ENCODE data around the gene FSTL1.

The FSTL1 gene

DNA sequence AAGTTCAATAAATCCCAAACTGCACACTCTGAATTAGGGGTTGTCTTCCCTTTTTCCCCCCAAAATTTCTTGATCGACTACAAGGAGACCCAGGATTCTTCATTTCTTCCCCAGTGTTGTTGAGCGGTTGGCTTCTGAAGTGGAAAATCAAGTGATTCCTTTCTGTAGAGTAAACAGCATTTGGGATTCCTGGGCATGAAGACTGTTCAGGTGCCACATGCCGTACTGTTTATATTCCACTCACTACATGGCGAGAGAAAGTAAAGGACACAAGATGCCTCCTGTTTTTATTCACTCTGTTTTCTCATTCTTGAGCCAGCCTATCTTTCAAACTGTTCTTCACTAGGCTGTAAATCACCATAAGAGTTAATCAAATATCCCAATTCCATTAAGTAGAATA lies 12.6 kb downstream of the FSTL1 start:
- DNase-seq = no peak

DNA sequence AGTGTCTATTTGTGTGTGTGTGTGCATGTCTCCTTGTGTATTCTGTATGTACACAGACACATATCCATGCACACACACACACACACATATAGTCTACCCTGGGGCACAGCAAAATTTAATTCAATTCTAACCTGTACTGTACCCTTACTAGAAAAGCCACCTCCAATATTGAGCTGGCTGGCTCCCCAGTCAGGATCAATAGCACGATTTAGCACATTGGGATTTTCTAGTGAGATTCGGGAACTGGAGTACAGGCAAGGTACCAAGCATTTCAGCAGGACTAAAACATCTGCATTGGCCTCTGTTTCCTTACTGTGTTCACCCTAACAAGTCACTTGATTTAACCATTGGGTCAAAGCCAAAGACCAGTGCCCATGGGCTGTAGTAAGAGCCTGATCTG lies 13.2 kb downstream of the FSTL1 start:
- DNase-seq = no peak

DNA sequence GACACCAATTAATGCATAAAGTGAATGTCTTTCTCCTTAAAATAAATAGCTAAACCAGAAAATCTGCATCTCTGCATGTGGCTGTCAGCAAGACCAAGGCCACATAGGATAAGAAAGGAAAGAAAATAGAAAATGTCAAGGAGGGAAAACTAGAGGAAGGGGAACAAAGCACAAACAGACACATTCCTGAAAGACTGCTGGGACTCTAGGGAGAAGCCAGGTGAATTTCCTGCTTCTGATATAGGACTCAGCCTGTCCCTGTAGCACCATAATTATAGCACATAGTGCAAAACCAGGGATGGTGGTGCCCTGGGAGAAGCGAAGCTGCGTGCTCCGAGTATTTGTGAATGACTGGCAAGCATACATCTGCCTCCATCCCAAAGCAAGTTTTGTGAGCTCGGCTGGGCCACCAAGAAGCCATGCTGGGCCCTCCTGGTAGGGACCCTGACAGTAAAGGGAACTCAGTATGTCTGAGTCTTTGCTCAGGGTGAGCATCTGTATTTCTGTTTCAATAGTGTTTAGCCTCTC lies 14.2 kb downstream of the FSTL1 start:
- no peak for DNase-seq

DNA sequence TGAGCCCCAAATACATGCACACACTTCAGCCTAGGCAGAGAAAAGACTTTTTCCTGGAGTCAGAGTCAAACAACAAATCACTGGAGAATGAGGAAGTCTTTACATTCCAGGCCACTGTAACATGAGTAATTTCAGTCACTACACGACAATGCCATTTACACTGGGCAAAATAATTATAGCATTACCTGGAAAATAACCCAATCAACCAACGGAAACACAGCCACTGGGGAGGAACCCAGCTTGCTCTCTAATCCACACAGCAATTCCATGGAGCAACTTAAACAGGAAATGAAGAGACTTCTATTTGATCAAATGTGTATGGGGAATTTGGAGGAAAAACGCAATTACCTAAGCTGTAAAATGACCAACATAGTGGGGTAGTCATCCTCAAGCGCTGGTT lies 15.2 kb downstream of the FSTL1 start:
- no peak for DNase-seq

DNA sequence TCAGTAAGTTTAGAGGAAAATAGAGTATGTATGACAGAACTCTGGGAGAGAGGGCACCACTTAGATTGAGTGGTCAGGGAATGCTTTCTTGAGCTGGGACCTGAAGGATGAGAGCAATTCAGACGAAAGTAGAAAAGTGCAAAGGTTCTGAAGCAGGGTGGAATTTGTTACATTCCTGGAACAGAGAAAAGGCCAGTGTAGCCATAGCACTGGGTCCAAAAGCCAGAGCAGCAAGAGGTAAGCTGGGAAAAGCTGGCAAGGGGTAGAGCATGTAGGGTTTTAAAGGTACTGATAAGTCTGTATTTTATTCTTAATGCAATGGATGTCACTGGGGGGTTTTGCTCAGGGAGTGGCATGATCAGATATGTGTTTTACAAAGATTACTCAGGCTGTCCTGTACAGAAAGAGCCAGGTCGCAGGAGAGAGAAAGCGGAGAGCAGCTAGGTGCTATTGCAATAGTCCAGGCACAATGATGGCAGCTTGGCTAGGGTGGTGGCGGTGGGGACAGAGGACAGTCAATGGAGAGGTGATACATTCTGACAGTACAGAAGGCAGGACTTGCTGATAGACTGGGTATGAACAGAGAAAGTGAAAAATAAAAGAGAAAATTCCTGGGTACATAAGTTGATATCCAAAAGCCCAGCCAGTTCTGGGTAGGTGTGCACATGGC lies 17.0 kb downstream of the FSTL1 start:
- no peak for DNase-seq

DNA sequence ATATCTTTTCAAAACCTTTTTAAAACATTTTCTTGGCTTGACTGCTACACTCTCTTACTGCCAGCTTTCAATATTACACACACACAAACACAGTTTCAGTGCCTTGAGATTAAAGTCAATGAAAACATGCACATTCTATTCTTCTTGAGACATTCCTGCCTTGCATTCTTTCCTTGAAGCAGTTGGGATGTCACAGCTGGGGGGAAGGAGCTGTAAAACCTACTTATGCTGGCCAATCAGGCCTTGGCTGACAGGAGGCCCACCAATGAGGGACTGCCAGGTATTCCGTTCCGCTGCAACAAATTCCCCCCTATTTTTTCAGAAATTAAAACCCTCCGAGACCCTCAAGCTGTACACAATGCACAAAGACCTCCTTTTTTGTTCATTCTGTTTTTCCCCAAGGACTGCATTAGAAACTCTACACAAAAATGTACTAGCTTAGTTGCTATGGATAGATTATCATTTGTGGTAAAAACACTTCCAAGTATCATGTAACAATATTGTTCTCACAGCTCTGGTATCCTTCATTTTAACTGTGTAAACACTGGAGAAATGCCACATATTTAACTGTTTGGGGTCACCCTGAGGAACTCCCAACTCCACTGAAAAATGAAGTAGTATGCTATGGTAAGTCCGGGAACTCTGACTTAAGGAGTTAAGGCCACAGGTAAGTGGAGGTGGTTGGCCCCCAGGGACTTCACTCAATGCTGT lies 18.5 kb downstream of the FSTL1 start:
- DNase-seq = no peak

DNA sequence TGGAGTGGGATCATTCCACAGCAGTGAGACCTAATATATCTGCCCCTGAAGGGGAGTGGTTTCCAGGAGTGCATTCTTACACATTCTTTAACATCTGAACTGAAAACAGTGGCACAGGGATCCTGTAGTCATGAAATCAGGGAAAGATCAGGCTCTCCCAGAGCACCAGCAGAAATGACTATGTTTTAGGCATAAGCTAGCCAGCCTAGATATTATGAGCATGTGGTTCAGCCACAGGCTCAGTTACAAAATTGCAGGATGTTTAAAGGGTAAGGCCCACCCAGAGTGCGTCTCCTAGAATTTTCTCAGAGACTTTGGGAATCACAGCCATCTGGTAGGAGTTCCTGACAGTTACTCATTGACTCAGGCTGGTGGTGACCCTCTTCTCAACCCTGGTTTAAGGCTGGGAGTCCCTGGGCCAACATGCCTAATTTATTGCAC lies 20.9 kb downstream of the FSTL1 start:
- DNase-seq = no peak

DNA sequence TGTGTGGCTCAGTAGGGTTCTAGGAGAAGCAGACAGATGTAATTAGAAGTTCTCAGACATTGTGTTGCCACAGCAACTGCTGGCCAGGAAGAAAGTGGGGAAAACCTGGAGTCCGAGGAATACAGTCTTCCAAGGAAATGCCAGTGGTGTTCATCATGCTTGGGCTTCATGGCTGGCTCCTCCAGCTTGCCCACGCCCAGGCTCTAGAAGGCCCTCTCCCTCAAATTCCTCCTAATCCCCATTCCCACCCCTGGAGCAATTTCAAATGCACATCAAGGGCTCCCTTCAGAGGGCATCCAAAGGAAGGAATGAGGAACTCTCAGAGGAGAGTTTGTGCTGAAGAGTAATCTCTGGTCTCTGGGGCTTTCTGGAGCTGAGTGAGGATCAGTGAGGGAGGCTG lies 21.9 kb downstream of the FSTL1 start:
- no peak for DNase-seq

DNA sequence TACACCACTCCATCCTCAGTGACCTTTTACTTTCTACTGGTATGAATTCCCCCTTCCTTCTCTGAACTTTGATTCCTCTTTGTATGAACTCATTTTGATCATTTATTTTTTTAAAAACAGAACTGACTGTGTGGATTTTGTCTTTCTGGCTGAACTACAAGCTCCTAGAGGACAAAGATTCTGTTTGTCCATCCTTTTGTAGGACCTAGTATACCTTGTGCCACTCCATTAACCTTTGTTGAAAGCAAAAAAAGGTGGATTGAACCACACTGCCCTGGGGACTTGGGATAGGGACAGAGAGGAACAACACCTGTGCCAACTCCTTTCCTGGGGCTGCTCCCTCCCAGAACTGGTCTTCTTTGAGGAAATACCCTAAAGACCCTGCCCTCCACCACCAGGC lies 23.6 kb downstream of the FSTL1 start:
- DNase-seq = no peak

DNA sequence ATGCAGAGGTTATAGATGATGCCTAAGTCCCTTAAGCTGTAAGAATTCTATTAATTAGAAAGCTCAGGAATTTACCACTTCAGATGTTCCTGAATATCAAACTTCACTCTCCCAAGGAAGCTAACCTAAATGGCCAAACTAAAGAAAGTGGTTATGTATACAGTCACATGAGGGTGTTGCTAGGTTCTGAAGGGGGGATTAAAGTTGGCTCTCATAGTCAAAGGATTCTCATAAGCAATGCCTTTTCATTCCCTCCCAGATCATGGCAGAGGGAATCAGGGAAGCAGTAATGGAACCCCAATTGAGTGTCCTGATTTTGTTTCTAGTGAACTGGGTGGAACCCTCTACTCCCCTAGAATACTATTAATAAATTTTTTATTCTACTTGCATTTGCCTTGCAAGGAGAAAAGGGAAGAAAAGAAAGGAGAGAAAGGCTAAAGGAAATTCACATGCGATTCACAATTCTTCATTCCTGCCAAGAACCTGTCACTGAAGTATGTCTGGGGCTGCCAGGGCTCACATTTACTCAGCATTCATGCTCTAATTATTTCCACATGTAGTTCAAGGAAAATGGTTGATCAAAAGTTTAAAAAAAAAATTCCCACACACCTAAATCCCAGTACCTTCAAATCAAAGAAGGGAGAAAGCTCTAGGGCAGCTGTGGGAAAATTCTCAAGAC lies 25.1 kb downstream of the FSTL1 start:
- no peak for DNase-seq

DNA sequence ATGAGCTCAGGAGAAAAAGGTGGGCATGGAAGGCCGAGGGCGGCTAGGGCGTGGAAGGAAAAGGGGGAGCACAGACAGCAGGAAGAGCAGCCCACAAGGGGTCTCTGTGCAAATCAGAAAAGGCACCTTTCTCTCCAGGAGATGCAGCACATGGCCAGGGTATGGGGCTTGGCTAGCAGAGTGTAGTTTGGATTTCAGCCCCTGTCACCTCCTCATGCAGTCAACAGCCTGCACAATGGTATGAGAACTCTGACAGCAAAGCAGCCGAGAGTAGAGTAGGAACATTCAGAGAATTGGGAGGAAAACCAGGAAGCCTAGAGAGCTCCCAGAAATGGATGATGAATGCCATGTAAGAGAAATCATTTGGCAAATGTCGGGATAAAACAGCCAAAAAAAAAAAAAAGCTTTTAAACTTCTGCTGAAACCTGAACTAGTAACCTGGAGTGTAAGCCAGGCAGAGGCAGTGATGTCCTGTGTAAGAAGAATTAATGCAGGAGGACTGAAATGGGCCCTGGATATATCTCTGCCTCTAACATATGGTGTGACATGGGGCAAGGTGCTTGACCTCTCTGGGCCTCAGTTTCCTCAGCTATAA lies 25.7 kb downstream of the FSTL1 start:
- DNase-seq = no peak

DNA sequence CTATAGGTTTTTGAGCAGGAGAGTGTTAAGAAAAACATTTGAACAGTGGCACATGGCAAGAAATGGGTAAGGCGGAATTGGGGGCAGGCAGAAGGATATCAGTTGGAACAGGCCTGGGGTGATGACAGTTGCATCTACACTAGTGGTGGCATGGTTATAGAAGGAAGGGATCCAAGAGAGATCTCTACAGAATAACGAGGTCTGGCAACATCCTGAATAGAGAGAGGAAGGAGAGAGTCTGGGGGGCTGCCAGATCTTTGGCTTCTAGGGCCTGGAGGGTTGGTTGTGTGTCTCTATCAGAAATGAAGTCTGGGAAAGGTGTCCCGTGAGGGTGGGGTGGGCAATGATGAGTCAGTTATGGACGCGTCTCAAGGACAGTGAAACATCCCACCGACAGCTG lies 26.3 kb downstream of the FSTL1 start:
- DNase-seq = no peak

DNA sequence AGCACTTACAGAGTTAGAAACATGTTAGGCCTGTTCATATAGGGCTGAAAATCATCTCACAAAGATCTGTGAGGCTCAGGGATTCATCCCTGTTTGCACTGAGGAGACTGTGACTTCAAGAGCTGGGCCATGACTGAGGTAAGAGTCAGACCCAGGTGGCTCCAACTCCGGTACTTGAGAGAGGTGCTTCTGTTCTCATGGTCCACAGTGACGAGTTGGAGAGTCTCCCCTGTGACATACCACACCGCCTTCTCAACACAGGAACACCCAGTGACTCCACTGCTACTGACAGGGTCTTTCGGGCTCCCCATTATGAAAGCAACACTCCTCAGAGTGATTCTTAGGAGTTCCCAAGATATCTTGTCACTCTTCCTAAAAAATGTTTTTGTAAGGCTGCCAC lies 27.4 kb downstream of the FSTL1 start:
- no peak for DNase-seq

DNA sequence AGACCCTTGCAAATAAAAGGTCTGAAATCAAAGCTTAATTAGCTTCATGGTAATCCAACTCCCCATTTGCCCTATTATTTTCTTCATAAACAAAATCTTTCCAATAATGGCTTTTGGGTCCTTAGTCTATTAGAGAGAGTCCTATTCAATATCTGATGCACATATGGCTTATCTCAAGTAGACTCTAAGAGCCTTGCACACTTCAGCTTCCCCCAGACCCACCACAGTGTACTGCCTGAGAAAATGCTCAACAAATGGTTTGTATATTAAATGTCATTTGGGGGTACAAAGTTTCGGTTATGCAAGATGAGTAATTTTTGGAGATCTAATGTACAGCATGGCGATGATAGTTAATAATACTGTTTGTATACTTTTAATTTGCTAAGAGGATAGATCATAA lies 28.9 kb downstream of the FSTL1 start:
- no peak for DNase-seq

DNA sequence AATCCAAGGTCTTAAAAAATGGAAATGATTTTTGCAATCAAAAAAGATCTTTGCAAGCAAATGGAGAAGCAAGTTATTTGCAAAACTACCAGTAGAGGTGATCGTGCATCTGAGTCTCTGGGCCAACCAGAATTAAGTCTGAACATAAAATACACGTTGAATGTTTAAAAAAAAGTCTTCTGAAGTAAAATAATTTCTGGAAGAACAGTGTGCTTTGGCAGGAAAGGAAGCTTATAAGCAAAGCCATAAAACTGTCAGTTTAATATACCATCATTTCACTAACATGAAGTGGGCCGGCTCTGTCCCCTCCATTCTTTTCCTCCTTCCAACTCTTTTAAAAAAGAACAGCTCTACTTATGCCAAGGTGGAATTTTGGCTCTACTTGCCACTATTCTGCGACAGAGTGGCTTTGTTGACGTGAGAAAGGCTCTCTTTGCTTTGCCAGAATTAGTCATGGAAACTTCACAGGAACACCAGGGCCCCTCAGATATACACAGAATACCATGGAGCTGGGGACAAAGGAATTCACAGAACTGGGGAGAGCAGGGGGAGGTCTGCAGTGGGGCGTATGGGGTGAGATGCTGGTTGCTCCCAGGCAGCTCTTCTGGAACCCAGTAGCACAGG lies 29.8 kb downstream of the FSTL1 start:
- no peak for DNase-seq

DNA sequence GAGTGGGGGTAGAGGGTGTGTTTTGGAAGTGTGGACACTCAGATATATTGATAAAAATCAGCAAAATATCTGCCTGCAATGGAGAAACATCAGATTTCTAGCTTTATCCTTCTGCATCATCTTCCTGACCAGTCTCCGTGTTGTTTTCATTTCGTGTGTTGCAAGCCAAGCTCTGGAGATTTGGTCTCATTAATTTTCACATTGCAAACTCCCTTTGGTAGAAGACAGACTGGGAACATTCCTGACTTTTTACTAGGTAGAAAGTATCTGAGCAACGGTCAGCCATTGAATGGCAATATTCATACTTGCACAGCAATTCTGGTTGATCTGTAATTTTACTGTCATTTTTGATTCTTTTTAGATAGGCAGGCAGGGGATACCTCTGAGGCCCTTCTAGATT lies 30.4 kb downstream of the FSTL1 start:
- no peak for DNase-seq

DNA sequence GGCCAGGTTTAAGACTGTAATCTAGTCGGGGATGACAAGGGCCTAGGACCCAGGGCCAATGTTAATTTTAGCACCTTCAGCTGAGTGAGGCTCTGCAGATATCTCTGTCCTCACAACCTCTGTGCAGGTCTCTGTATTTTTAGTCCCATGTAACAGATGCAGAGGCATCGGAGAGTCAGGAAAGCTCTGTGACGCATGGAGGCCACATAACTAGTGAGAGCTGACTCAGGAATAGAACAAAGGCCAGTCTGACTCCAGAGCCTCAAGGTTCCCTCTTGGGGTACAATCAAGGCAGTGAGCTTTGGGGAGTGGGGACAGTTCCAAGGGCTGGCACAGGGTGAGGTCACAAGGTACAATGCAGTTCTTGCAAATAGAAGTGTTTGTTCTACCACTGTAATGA lies 31.0 kb downstream of the FSTL1 start:
- no peak for DNase-seq

DNA sequence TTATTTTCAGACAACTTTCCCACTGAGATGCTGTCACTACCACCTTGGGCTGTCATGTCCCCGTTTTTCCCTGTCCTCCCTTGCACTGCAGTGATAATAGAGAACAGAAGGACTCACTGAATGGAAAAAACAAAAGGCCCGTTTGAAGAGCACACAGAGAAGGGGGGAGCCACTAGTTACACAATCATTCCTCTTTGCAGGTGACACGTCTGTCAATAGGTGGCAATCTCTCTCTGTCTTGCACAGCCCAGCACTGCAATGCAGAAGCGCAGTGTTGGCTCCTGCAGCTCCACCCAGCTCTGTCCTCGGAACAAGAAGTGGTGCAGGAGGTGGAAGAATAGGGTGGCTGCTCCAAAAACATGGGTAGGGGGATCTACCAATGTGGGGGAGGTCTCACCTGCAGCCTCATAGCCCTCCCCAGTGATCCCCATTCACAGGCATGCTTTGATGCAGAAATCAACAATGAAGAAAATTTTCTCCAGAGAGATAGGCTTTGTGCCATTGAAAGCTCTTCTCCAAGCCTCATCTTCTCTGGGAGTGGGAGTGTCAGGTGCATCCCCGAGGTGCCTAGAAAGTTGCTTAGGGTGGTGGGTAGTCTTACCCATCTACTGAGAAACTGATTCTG lies 31.8 kb downstream of the FSTL1 start:
- DNase-seq = peak; percentile 38

DNA sequence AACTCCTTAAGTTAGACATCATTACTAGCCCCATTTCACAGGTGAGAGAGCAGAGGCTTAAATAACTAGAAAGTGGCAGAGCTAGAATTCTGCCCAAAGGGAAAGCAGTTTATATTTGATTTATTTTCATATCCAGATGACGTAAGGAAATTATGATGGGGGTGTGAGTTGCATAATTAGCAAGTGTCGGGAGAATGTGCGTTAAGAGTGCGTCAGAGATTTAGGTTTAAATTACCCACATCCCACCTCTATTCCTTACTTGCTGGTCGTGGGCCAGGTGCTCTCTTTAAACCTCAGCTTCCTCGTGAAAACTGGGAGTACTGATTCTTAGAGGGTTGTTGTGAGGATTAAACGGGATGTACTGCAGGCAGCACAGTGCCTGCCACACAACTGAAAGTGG lies 32.3 kb downstream of the FSTL1 start:
- no peak for DNase-seq

DNA sequence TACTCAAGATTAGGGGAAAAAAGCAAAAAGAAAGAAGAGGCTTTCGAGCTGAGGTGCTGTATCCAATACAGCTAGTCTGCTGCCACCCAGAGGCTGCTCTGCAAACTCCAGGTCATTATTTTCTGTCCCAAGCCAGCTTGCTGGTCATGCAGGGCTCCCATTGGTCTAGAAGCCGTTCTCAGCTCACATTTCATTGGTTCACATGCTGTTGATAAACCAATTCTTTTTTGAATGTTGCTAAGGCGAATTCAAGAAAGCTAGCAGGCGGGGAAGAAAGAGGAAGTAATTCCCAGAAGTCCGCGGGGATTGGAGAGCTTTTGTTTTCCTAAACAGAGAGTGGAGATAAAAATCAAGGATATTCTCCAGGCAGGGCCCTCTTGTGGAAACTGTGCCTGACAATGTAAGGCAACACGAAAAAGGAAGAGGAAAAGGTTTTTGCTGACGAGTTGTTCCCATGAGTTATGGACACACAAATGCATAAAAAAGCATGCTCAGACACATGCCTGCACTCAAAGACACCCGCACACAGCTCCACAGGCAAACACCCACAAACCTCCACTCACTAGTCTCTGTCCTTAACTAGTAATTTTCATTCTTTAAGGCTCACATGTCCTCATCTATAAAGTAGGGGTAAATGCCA lies 33.4 kb downstream of the FSTL1 start:
- peak; percentile 78 for DNase-seq

DNA sequence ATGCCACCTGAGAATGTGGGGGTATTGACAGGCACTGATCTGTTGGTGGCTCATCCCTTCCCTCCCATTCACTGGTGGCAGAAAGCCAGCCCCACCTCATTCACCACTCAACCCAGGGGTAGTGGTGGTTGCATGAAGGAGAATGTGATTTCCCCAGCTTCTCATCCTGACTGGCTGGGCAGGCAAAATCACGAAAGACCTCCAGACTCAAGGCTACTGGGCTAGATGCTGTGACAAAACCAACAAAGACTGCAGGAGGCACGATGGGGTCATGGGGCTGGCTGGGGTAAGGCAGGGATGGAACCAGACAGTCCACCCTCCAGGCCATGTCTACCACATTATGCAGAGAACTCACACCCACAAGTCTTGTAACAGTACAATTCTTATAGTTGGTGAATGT lies 33.9 kb downstream of the FSTL1 start:
- no peak for DNase-seq

DNA sequence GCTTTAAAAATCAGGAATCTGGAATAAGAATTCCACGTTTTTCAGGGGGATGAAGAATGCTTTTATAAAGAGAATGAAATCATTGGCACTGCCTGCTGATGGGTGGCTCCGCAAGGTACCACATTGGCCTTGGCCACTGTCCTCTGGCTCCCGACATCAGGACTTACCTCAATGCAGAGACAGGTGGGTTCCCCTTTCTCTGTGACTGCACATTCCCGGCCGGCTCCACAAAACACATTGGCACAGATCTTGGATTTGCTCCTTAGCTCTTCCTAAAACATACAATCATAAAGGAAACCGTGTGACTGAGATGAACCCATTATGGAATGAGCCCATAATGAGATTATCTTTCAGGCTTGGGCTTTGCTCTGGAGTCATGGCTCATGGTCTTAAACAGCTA lies 35.0 kb downstream of the FSTL1 start:
- DNase-seq = no peak
